OCI-LY7 (cell line): ENCODE measurements around the gene CTBP2. TPM values are rescaled to one million over a fixed set of nuclear protein-coding genes. Genes with fewer than 3 reads are reported as not detected.

ENCODE experiments used
- BruUV-seq: library from RNA; stranded (reverse); fragments of 400-500 nt; replicated peaks from 2 replicates; lab custom pipeline; 2021; lab: Mats Ljungman, UMichigan
- CTCF ChIA-PET: fragments of 300-600 bp; sonication (Branson Sonifier 250); formaldehyde crosslinking; loops from one replicate; lab custom pipeline; 2022; ENCODE audit warnings: antibody characterized with exemption; ENCODE audit not compliant: unreplicated experiment; lab: Charles Lee
- POLR2A ChIA-PET: fragments of 300-600 bp; sonication (Branson Sonifier 250); formaldehyde crosslinking; loops from one replicate; lab custom pipeline; 2022; ENCODE audit warnings: antibody characterized with exemption; lab: Charles Lee
- DNase-seq: peaks from one replicate; pipeline ENCODE4 v3.0.0-alpha.2; 2015; ENCODE audit warnings: low spot score
- H2AFZ ChIP-seq: fragments of 200-600 bp; sonication (generic), shearing (Covaris generic); 2 replicates; pipeline ENCODE4 v1.6.1; 2014; ENCODE audit warnings: mild to moderate bottlenecking, antibody characterized with exemption, low read length, moderate library complexity
- H3K27ac ChIP-seq: fragments of 200-600 bp; sonication (generic); 2 replicates; pipeline ENCODE4 v1.5.1; 2014; ENCODE audit warnings: mixed run types, low read depth, mild to moderate bottlenecking, moderate library complexity, low read length, inconsistent platforms; ENCODE audit not compliant: poor library complexity, severe bottlenecking
- H3K36me3 ChIP-seq: fragments of 200-600 bp; sonication (generic); 2 replicates; pipeline ENCODE4 v1.6.1; 2014; ENCODE audit warnings: mild to moderate bottlenecking, antibody characterized with exemption, low read length, moderate library complexity, mixed read lengths; ENCODE audit not compliant: insufficient read depth
- H3K4me1 ChIP-seq: fragments of 200-600 bp; sonication (generic); 2 replicates; pipeline ENCODE4 v1.5.1; 2014; ENCODE audit warnings: mild to moderate bottlenecking, low read length; ENCODE audit not compliant: insufficient read depth, poor library complexity, severe bottlenecking
- H3K4me2 ChIP-seq: fragments of 200-600 bp; sonication (generic); 2 replicates; pipeline ENCODE4 v1.6.1; 2014; ENCODE audit warnings: mild to moderate bottlenecking, low read length
- H3K4me3 ChIP-seq: fragments of 200-600 bp; sonication (generic); 2 replicates; pipeline ENCODE4 v1.5.1; 2014; ENCODE audit warnings: mild to moderate bottlenecking, low read depth, low read length; ENCODE audit not compliant: poor library complexity, severe bottlenecking
- H3K79me2 ChIP-seq: fragments of 200-600 bp; sonication (generic); 2 replicates; pipeline ENCODE4 v1.6.1; 2016; ENCODE audit warnings: low read depth, mild to moderate bottlenecking, low read length, moderate library complexity, mixed read lengths; ENCODE audit not compliant: insufficient read depth
- H3K9me2 ChIP-seq: fragments of 200-600 bp; sonication (generic); 2 replicates; pipeline ENCODE4 v1.6.1; 2016; ENCODE audit warnings: mild to moderate bottlenecking, low read length, mixed read lengths; ENCODE audit not compliant: insufficient read depth
- H3K9me3 ChIP-seq: fragments of 200-600 bp; sonication (generic); 2 replicates; pipeline ENCODE4 v1.6.1; 2014; ENCODE audit warnings: mild to moderate bottlenecking, mixed run types, low read length, mixed read lengths
- H4K20me1 ChIP-seq: fragments of 200-600 bp; sonication (generic); 2 replicates; pipeline ENCODE4 v1.6.1; 2014; ENCODE audit warnings: mild to moderate bottlenecking, antibody characterized with exemption, low read length, moderate library complexity, mixed read lengths; ENCODE audit not compliant: insufficient read depth
- EZH2phosphoT487 ChIP-seq: fragments of 200-600 bp; sonication (generic); IDR thresholded peaks from 2 replicates; pipeline ENCODE4 v1.6.1; 2018; ENCODE audit warnings: low read depth, borderline replicate concordance, mild to moderate bottlenecking, mixed run types, antibody characterized with exemption, low read length, moderate library complexity, mixed read lengths
- intact Hi-C: fragments of 100-400 bp; cut with micrococcal nuclease; formaldehyde crosslinking; loops from one replicate; pipeline ENCODE4 v1.10.0; 2022; ENCODE audit not compliant: unreplicated experiment
- total RNA-seq, 2 experiments: library from RNA; depleted of rRNA in 1 of 2; stranded (reverse); fragments of >200 nt in 1 of 2; shearing (Covaris generic) in 1 of 2; gene quantifications; 2 replicates each; pipeline ENCODE4 v1.2.3, GENCODE V29; 2014 to 2022
- TF ChIP-seq, protein P1 (sequence below): fragments of 200-600 bp; sonication (generic); conservative IDR thresholded peaks from 2 replicates; pipeline ENCODE4 v1.5.1; 2014; ENCODE audit warnings: mild to moderate bottlenecking, antibody characterized with exemption, low read length, moderate library complexity, mixed read lengths

CTBP2 gene
- total RNA-seq, 2 experiments from 2014 or later, result not detected

DNA sequence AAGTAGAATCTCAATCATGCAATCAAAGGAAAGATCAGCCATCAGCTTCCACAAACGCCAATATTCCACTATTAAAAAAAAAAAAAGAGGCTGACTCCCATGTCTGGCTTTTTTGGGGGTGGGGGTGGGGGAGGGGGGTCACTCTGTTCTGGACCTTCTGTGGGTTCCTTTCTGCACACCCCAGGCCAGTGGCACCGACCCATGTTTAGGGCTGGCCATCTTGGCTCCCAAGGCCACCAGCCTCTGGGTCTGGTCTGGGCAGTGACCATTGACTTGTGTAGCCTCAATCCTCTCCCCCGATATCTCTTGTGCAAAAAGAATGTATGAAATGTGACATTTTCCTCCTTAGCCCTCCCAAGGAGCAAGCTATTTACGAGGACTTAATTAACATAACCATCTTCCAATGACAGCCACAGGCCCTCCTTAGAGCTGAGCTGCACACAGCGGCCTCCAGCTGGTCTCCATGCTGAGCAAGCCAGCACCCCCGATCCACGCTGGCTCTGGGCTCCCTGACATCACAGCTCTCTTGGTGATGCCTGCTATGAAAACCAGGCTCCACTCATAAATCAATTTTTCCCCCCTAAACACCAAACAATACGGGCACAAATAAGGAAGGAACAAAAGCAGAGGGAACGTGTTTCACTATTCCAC lies 118.4 kb downstream of the CTBP2 start:
- intact Hi-C loops, result loop anchor here (10.0 kb wide), 1 partner anchor 113 kb away; no protein-coding TSS in a partner anchor
- BruUV-seq, result no TSS peak
- POLR2A ChIA-PET, result interaction anchor here (0.7 kb wide), 1 partner anchor 212 kb away, joined by 4 read pairs; no protein-coding TSS in a partner anchor
- H3K4me2 ChIP-seq, result no peak overlapping the region
- no peaks in the 10 kb centered on the region for H3K79me2 ChIP-seq
- no peak overlapping the region for H2AFZ ChIP-seq
- no peaks in the 10 kb centered on the region for H3K4me1 ChIP-seq
- DNase-seq, result no peak
- no peaks in the 10 kb centered on the region for H3K9me3 ChIP-seq
- H3K36me3 ChIP-seq, result no peaks in the 10 kb centered on the region
- TF ChIP-seq, protein P1, sequence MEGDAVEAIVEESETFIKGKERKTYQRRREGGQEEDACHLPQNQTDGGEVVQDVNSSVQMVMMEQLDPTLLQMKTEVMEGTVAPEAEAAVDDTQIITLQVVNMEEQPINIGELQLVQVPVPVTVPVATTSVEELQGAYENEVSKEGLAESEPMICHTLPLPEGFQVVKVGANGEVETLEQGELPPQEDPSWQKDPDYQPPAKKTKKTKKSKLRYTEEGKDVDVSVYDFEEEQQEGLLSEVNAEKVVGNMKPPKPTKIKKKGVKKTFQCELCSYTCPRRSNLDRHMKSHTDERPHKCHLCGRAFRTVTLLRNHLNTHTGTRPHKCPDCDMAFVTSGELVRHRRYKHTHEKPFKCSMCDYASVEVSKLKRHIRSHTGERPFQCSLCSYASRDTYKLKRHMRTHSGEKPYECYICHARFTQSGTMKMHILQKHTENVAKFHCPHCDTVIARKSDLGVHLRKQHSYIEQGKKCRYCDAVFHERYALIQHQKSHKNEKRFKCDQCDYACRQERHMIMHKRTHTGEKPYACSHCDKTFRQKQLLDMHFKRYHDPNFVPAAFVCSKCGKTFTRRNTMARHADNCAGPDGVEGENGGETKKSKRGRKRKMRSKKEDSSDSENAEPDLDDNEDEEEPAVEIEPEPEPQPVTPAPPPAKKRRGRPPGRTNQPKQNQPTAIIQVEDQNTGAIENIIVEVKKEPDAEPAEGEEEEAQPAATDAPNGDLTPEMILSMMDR, result no peak
- TF ChIP-seq EZH2phosphoT487, result no peak
- no peaks in the 10 kb centered on the region for H4K20me1 ChIP-seq
- H3K9me2 ChIP-seq, result no peaks in the 10 kb centered on the region
- no peak overlapping the region for H3K4me3 ChIP-seq
- H3K27ac ChIP-seq, result no peak overlapping the region
- CTCF ChIA-PET, result no interaction called here

- TF ChIP-seq EZH2phosphoT487, result no peak
- TF ChIP-seq, protein P1, result no peak
- Histone ChIP-seq H3K27ac (no peak overlapping the region), H3K4me3 (no peak overlapping the region), H3K9me3 (no peaks in the 10 kb centered on the region), H3K4me2 (no peak overlapping the region), H2AFZ (no peak overlapping the region), H3K79me2 (no peaks in the 10 kb centered on the region), H4K20me1 (no peaks in the 10 kb centered on the region), H3K36me3 (no peaks in the 10 kb centered on the region), H3K4me1 (no peaks in the 10 kb centered on the region), H3K9me2 (no peaks in the 10 kb centered on the region)
- DNase-seq, result no peak
- intact Hi-C loops, result no loop called here
- ChIA-PET POLR2A (no interaction called here), CTCF (no interaction called here)
- no TSS peak for BruUV-seq
Observed at GRCh38 chr10:125039354-125039769, 121.0 kb downstream of the CTBP2 start.

DNA sequence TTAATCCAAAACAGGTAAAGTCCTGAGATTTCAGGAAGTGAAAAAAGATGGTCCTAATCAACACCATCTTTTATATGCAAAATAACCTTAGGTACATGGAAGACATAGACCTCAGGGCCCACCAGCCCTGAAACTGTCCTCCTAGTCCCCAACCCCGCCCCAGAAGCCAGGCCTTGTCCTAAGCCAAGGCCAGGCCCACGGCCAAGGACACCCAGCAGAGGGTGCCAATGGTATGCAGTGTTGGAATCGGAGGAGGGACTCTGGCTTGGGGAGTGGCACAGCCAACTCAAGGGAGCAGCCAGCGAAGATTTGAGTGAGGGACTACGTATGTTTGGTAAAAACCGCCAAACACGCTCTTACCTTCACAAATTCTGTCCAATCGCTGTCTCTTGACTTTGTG lies 121.7 kb downstream of the CTBP2 start:
- Histone ChIP-seq H3K4me3 (no peak overlapping the region), H4K20me1 (no peaks in the 10 kb centered on the region), H3K4me1 (no peaks in the 10 kb centered on the region), H3K9me2 (no peaks in the 10 kb centered on the region), H3K4me2 (no peak overlapping the region), H3K9me3 (no peaks in the 10 kb centered on the region), H3K27ac (no peak overlapping the region), H3K79me2 (no peaks in the 10 kb centered on the region), H3K36me3 (no peaks in the 10 kb centered on the region), H2AFZ (no peak overlapping the region)
- CTCF ChIA-PET, result no interaction called here
- POLR2A ChIA-PET, result no interaction called here
- peak; percentile 29 for DNase-seq
- intact Hi-C loops, result no loop called here
- no TSS peak for BruUV-seq
- TF ChIP-seq, protein P1, result peak; percentile 63
- TF ChIP-seq EZH2phosphoT487, result no peak
